ENCODE data around the gene CNTN4. TPM values are rescaled to one million over a fixed set of nuclear protein-coding genes. Genes with fewer than 3 reads are reported as not detected.

The CNTN4 gene
- total and polyA plus RNA-seq, 2 of the 8 experiments (the other 6 are each of a cell fraction or from before 2014, with no cell fraction given), result 0.41 to 2.2 TPM

GRCh38 chr3:2370317-2370716 is 271.7 kb downstream of the CNTN4 start (continued):
- no peak for TF ChIP-seq TEAD4 (IDR thresholded peaks at IDR 0.05; ENCODE audit: low read depth, low read length)

GRCh38 chr3:2372306-2372705 is 273.6 kb downstream of the CNTN4 start:
- H3K23me2 ChIP-seq (ENCODE audit: low read depth, low read length), result no peaks in the 10 kb centered on the region
- H2BK15ac ChIP-seq (ENCODE audit: low read length), result no peak overlapping the region
- ChIA-PET POLR2A (ENCODE audit: partially characterized antibody) (no interaction called here), CTCF (ENCODE audit: partially characterized antibody) (no interaction called here)
- no peak overlapping the region for H2AK5ac ChIP-seq (ENCODE audit: low read depth, low read length)
- no peak overlapping the region for H2BK20ac ChIP-seq (ENCODE audit: low read length)
- no peak overlapping the region for H4K91ac ChIP-seq (replicated peaks; ENCODE audit: insufficient read length, low read length)
- H3K79me2 ChIP-seq (ENCODE audit: control insufficient read depth in 1 of 2, insufficient read depth in 2 of 2, low read length in 2 of 2), result no peaks in the 10 kb centered on the region
- no peaks in the 10 kb centered on the region for H3K4me1 ChIP-seq (replicated peaks in 1 of 4; ENCODE audit: control insufficient read depth in 3 of 4, insufficient read depth in 4 of 4, low read length in 3 of 4)
- no peak overlapping the region for H3K4ac ChIP-seq (replicated peaks; ENCODE audit: insufficient read length, low read depth, low read length)
- H3K4me3 ChIP-seq (ENCODE audit: extremely low read depth in 1 of 4, insufficient read depth in 2 of 4, low read depth in 3 of 4, low read length in 4 of 4), result no peak overlapping the region
- H3K23ac ChIP-seq (ENCODE audit: insufficient read length), result no peak overlapping the region
- 89% methylated on average over 1 of the region's 1 CpG; no CpG with 5 or more reads in 1 of the 2 experiments for WGBS, 2 experiments (ENCODE audit: extremely low coverage in 1 of 2, insufficient coverage in 1 of 2, insufficient read length in 1 of 2, insufficient replicate concordance in 2 of 2, low coverage in 1 of 2, low lambda C conversion rate in 2 of 2, missing lambda C conversion rate in 1 of 2)
- no peaks in the 10 kb centered on the region for H3K36me3 ChIP-seq (ENCODE audit: control insufficient read depth in 2 of 4, insufficient read depth in 4 of 4, low read length in 3 of 4)
- no peak overlapping the region for H2BK120ac ChIP-seq (replicated peaks; ENCODE audit: low read depth, low read length)
- no peaks in the 10 kb centered on the region for H3K9me3 ChIP-seq (ENCODE audit: insufficient read depth in 2 of 2, low read depth in 1 of 2, low read length in 1 of 2)
- no peak for TF ChIP-seq GTF2F1 (IDR thresholded peaks at IDR 0.05; ENCODE audit: borderline replicate concordance, low read depth, low read length)
- H3K27ac ChIP-seq (ENCODE audit: low read depth, low read length), result no peak overlapping the region
- no peak overlapping the region for H3K14ac ChIP-seq (ENCODE audit: insufficient read length)
- H3K18ac ChIP-seq (ENCODE audit: extremely low read depth, low read length), result no peak overlapping the region
- no peak for DNase-seq (ENCODE audit: low read depth in 1 of 2, low spot score in 2 of 2)
- no peak overlapping the region for H3K4me2 ChIP-seq (ENCODE audit: insufficient read depth in 1 of 2, low read depth in 2 of 2, low read length in 2 of 2)
- H3K56ac ChIP-seq (replicated peaks; ENCODE audit: insufficient read length, low read depth, low read length), result no peak overlapping the region
- no peaks in the 10 kb centered on the region for H4K20me1 ChIP-seq (replicated peaks in 1 of 2; ENCODE audit: control insufficient read depth in 1 of 2, insufficient read depth in 2 of 2, low read length in 2 of 2)
- no peak overlapping the region for H2BK5ac ChIP-seq (ENCODE audit: low read depth, low read length)
- H2AFZ ChIP-seq (ENCODE audit: low read length), result no peak overlapping the region
- no peak overlapping the region for H4K8ac ChIP-seq (ENCODE audit: extremely low read depth, insufficient read depth, low read length)
- no peak for FAIRE-seq
- H2BK12ac ChIP-seq (ENCODE audit: low read depth, low read length), result no peak overlapping the region
- no peak overlapping the region for H4K5ac ChIP-seq (ENCODE audit: insufficient read length, low read depth, low read length)
- no peaks in the 10 kb centered on the region for H3K79me1 ChIP-seq (ENCODE audit: low read depth, low read length)
- no peaks in the 10 kb centered on the region for H3K27me3 ChIP-seq (replicated peaks in 1 of 4; ENCODE audit: control insufficient read depth in 3 of 4, extremely low read depth in 1 of 4, insufficient read depth in 3 of 4, low read length in 3 of 4)
- H3K9ac ChIP-seq (replicated peaks in 1 of 4; ENCODE audit: extremely low read depth in 1 of 4, low read depth in 3 of 4, low read length in 3 of 4), result no peak overlapping the region
